B cell (primary cell): ENCODE results near the gene RALY. TPM values are rescaled to one million over a fixed set of nuclear protein-coding genes. Genes with fewer than 3 reads are reported as not detected.

Source experiments
- ATAC-seq: fragments of 200-7000 bp; cut with Tn5 transposase; one replicate; pipeline ENCODE4 v1.10.0; 2021; ENCODE audit warnings: low read depth, mild to moderate bottlenecking, moderate number of reproducible peaks, moderate library complexity
- CTCF ChIA-PET: fragments of 350-600 bp; sonication (Branson Sonifier 250); formaldehyde crosslinking; loops from one replicate; lab custom pipeline; 2021; ENCODE audit warnings: antibody characterized with exemption, inconsistent platforms; lab: Charles Lee
- POLR2A ChIA-PET: fragments of 350-600 bp; sonication (Branson Sonifier 250); formaldehyde crosslinking; loops from one replicate; lab custom pipeline; 2021; ENCODE audit warnings: antibody characterized with exemption; lab: Charles Lee
- DNase-seq: peaks from one replicate; pipeline ENCODE4 v3.0.0; 2013
- H2AFZ ChIP-seq: 2 replicates; pipeline ENCODE4 v1.6.1; 2012; ENCODE audit warnings: mild to moderate bottlenecking, low read depth, low read length; ENCODE audit not compliant: insufficient read depth, poor library complexity, severe bottlenecking
- H3K27ac ChIP-seq, 2 donors: 1 replicate in 1 of 2; 2 replicates in 1 of 2; pipeline ENCODE4 v1.5.1; 2012 to 2013; ENCODE audit warnings: low read length in 2 of 2, mild to moderate bottlenecking in 2 of 2, moderate library complexity in 1 of 2
- H3K27me3 ChIP-seq, 4 experiments: fragments of 200-600 bp in 1 of 4; sonication (generic) in 1 of 4; replicated peaks in 1 of 4; 1 replicate in 2 of 4; 2 replicates in 2 of 4; pipeline versions ENCODE4 v1.6.1 to v1.7.0; 2013 to 2016; ENCODE audit warnings: low read length in 3 of 4, mild to moderate bottlenecking in 2 of 4, mixed read lengths in 1 of 4, moderate library complexity in 1 of 4; ENCODE audit not compliant: insufficient read depth in 4 of 4, control insufficient read depth in 3 of 4; ENCODE audit errors: control extremely low read depth in 1 of 4
- H3K36me3 ChIP-seq, 2 experiments: replicated peaks in 1 of 2; 1 replicate in 1 of 2; 2 replicates in 1 of 2; pipeline versions ENCODE4 v1.6.1 to v1.7.1; 2013; ENCODE audit warnings: low read length in 1 of 2; ENCODE audit not compliant: insufficient read depth in 2 of 2, control insufficient read depth in 1 of 2; ENCODE audit errors: control extremely low read depth in 1 of 2, extremely low read depth in 1 of 2
- H3K4me1 ChIP-seq, 2 donors: fragments of 200-600 bp in 1 of 2; sonication (generic) in 1 of 2; 1 replicate in 1 of 2; 2 replicates in 1 of 2; pipeline versions ENCODE4 v1.5.1 to v1.6.1; 2013 to 2017; ENCODE audit warnings: low read length in 2 of 2; ENCODE audit not compliant: control insufficient read depth in 2 of 2, insufficient read depth in 2 of 2
- H3K4me2 ChIP-seq: replicated peaks from 2 replicates; pipeline ENCODE3; 2012; ENCODE audit warnings: mild to moderate bottlenecking, low read depth, low read length; ENCODE audit not compliant: poor library complexity, severe bottlenecking
- H3K4me3 ChIP-seq, 5 experiments: fragments of 200-600 bp in 1 of 5; sonication (generic) in 1 of 5; 1 replicate in 3 of 5; 2 replicates in 2 of 5; pipeline versions ENCODE4 v1.5.1 to v1.7.0; 2011 to 2016; ENCODE audit warnings: low read length in 4 of 5, mild to moderate bottlenecking in 4 of 5, low read depth in 2 of 5, control low read depth in 1 of 5, moderate library complexity in 1 of 5; ENCODE audit not compliant: insufficient read depth in 1 of 5; ENCODE audit errors: control extremely low read depth in 1 of 5, extremely low read depth in 1 of 5
- H3K79me2 ChIP-seq: fragments of 200-600 bp; sonication (generic); one replicate; pipeline ENCODE4 v1.6.0; 2016; ENCODE audit warnings: low read length; ENCODE audit not compliant: control insufficient read depth, insufficient read depth
- H3K9ac ChIP-seq: fragments of 200-600 bp; sonication (generic); 2 replicates; pipeline ENCODE4 v1.6.1; 2017; ENCODE audit warnings: mild to moderate bottlenecking, low read length, moderate library complexity
- H3K9me3 ChIP-seq, 3 donors: one replicate each; pipeline versions ENCODE4 v1.6.1 to v1.7.1; 2013; ENCODE audit warnings: low read length in 2 of 3; ENCODE audit not compliant: control insufficient read depth in 2 of 3, insufficient read depth in 1 of 3; ENCODE audit errors: control extremely low read depth in 1 of 3
- H4K20me1 ChIP-seq: 2 replicates; pipeline ENCODE4 v1.6.0; 2012; ENCODE audit warnings: mild to moderate bottlenecking, low read length; ENCODE audit not compliant: insufficient read depth, control insufficient read depth, poor library complexity, severe bottlenecking
- H3K27ac Mint-ChIP-seq: one replicate; pipeline ENCODE4 v1.8.0; 2021; ENCODE audit warnings: mixed read lengths
- H3K27me3 Mint-ChIP-seq: one replicate; pipeline ENCODE4 v1.8.0; 2021; ENCODE audit warnings: mixed read lengths
- H3K4me1 Mint-ChIP-seq: one replicate; pipeline ENCODE4 v1.8.0; 2021; ENCODE audit warnings: mixed read lengths
- H3K4me3 Mint-ChIP-seq: one replicate; pipeline ENCODE4 v1.8.0; 2021; ENCODE audit warnings: mixed read lengths
- H3K9me3 Mint-ChIP-seq: one replicate; pipeline ENCODE4 v1.8.0; 2022; ENCODE audit warnings: mixed read lengths; ENCODE audit not compliant: insufficient read depth
- EZH2 ChIP-seq: IDR thresholded peaks from 2 replicates; pipeline ENCODE4 v1.6.1; 2012; ENCODE audit warnings: borderline replicate concordance, low read depth, mild to moderate bottlenecking, moderate library complexity, low read length; ENCODE audit not compliant: insufficient read depth, poor library complexity, severe bottlenecking
- WGBS: methylation state at CpG from one replicate; pipeline ENCODE4 v1.1.5; 2013; ENCODE audit warnings: missing lambda C conversion rate; ENCODE audit not compliant: insufficient coverage; 5-methylcytosine and 5-hydroxymethylcytosine counted together
- intact Hi-C: fragments of 100-400 bp; cut with micrococcal nuclease; formaldehyde crosslinking; loops from one replicate; pipeline ENCODE4 v1.10.0; 2022
- polyA plus RNA-seq: library from polyadenylated mRNA; depleted of rRNA; stranded (reverse); fragments of >200 nt; gene quantifications from 2 replicates; pipeline ENCODE4 v1.2.3, GENCODE V29; 2012
- total RNA-seq, 2 donors: library from RNA; stranded (reverse); fragments of 120-200 nt in 1 of 2; gene quantifications; 1 replicate in 1 of 2; 2 replicates in 1 of 2; pipeline versions ENCODE4 v1.2.3 to v1.2.4, GENCODE V29; 2013 to 2022
- TF ChIP-seq, protein P1 (sequence below): fragments of 200-600 bp; IDR thresholded peaks from one replicate; pipeline ENCODE4 v1.8.0; 2022; ENCODE audit warnings: antibody characterized with exemption, mild to moderate bottlenecking

RALY gene
- total and polyA plus RNA-seq, 2 donors (not counting 1 experiment from before 2014, with no cell fraction given) = 89.8 to 94.4 TPM

DNA sequence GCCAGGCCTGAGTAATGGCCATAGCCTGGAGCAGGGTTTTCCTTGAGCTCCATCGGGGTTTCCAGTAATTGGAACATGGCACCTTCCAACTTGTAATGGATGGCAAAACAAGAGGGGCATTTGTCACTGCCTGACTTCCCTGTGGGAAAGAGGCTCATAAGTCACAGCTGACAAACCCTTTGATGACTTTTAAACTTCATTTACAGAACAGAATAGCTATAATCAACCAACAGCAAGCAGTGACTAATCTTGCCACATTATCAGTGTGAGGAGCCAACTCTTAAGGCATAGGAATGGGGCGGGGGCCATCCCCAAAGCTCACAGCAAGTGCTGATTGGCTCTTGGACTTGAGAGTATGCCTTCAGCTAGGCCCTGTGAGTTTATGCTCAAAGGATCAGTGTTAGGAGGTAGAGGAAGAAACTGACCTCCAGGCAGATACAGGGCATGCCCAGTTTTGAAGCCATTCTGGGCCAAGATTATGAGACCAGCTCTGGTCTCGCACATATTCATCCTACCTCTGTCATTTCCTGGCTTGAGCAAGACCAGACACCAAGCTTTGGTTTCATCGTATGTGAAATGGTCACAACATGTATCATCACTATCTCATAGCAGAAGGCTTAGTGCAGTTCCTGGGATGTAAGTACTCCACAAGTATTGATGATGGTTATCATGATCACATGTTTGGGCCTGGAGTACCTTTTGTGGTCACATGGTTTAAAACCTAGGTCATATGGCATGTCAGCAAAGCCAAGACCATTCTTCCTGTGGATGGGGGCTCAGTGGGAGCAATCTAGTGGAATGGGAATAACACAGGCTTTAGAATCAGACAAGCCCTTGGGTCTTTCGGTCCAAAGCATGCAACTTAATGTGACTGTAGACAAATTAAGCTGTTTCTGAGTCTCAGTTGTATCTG lies 69.1 kb downstream of the RALY start:
- intact Hi-C loops = no loop called here
- no peak for DNase-seq
- Mint-ChIP-seq H3K27me3 (no peaks in the 10 kb centered on the region), H3K9me3 (no peaks in the 10 kb centered on the region), H3K27ac (no peak overlapping the region), H3K4me1 (peaks cover 36% of the 10 kb centered on the region), H3K4me3 (no peak overlapping the region)
- Histone ChIP-seq H2AFZ (no peak overlapping the region), H3K36me3 (peaks cover 0 to 47% of the 10 kb centered on the region in 2 experiments), H3K27me3 (no peaks in the 10 kb centered on the region), H3K27ac (no peak overlapping the region), H4K20me1 (peaks cover 80% of the 10 kb centered on the region), H3K79me2 (peaks cover 78% of the 10 kb centered on the region), H3K9me3 (no peaks in the 10 kb centered on the region), H3K4me2 (no peak overlapping the region), H3K4me3 (no peak overlapping the region), H3K4me1 (peaks cover 16% of the 10 kb centered on the region in 2 donors), H3K9ac (no peak overlapping the region)
- TF ChIP-seq, protein P1, sequence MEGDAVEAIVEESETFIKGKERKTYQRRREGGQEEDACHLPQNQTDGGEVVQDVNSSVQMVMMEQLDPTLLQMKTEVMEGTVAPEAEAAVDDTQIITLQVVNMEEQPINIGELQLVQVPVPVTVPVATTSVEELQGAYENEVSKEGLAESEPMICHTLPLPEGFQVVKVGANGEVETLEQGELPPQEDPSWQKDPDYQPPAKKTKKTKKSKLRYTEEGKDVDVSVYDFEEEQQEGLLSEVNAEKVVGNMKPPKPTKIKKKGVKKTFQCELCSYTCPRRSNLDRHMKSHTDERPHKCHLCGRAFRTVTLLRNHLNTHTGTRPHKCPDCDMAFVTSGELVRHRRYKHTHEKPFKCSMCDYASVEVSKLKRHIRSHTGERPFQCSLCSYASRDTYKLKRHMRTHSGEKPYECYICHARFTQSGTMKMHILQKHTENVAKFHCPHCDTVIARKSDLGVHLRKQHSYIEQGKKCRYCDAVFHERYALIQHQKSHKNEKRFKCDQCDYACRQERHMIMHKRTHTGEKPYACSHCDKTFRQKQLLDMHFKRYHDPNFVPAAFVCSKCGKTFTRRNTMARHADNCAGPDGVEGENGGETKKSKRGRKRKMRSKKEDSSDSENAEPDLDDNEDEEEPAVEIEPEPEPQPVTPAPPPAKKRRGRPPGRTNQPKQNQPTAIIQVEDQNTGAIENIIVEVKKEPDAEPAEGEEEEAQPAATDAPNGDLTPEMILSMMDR = no peak
- TF ChIP-seq EZH2 = no peak
- CTCF ChIA-PET = interaction anchor here (9.9 kb wide), 1 partner anchor 146 kb away, joined by 139 read pairs; no protein-coding TSS in a partner anchor
- POLR2A ChIA-PET = no interaction called here
- 96% methylated on average over 4 of the region's 5 CpGs for WGBS
- ATAC-seq = no peak

DNA sequence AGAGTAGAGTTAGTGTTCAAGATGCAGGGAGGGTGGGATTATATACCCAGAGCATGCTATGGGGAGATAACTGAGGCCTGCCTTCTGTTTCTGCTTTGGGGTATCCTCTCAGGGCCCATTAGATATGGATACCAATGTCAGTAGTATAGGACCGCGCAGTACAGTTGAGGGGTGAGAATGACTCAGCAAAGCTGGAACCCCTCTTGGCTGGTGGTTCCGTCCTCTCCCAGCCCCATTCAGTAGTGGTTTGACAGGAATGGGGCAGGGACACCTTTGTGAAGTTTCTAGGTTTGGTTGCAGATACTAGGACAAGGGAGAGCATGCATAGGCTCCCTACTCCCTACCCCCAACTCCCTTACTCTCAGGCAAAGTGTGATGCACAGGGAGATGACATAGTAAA lies 70.6 kb downstream of the RALY start:
- no peak overlapping the region for H3K9ac ChIP-seq
- Mint-ChIP-seq H3K4me3 (no peak overlapping the region), H3K27ac (no peak overlapping the region), H3K9me3 (no peaks in the 10 kb centered on the region), H3K27me3 (no peaks in the 10 kb centered on the region), H3K4me1 (peaks cover 33% of the 10 kb centered on the region)
- no peak overlapping the region for H3K4me2 ChIP-seq
- H3K9me3 ChIP-seq = no peaks in the 10 kb centered on the region
- no peak overlapping the region for H2AFZ ChIP-seq
- peaks cover 6 to 8% of the 10 kb centered on the region in 2 donors for H3K4me1 ChIP-seq
- peaks cover 79% of the 10 kb centered on the region for H4K20me1 ChIP-seq
- TF ChIP-seq EZH2 = no peak
- TF ChIP-seq, protein P1 = no peak
- WGBS = 100% methylated on average over 3 of the region's 3 CpGs
- CTCF ChIA-PET = interaction anchor here (1.2 to 9.9 kb wide), 2 partner anchors 10 to 147 kb away, joined by 3 to 139 read pairs; no protein-coding TSS in a partner anchor
- POLR2A ChIA-PET = no interaction called here
- H3K36me3 ChIP-seq = peaks cover 0 to 45% of the 10 kb centered on the region in 2 experiments
- DNase-seq (no peak), ATAC-seq (no peak)
- H3K4me3 ChIP-seq = no peak overlapping the region
- no peaks in the 10 kb centered on the region for H3K27me3 ChIP-seq
- no peak overlapping the region for H3K27ac ChIP-seq
- intact Hi-C loops = no loop called here
- H3K79me2 ChIP-seq = peaks cover 72% of the 10 kb centered on the region
